GM10248 (cell line): Measurements from ENCODE around the gene FSTL4.

Experiments used
- CTCF ChIA-PET: fragments of 300-600 bp; sonication (Branson Sonifier 250); formaldehyde crosslinking; extraction: SDS; loops from one replicate; lab custom pipeline; 2021; ENCODE audit warnings: antibody characterized with exemption; lab: Yijun Ruan, JAX
- POLR2A ChIA-PET: fragments of 350-650 bp; sonication (Branson Sonifier 250); formaldehyde crosslinking; extraction: SDS; loops from one replicate; lab custom pipeline; 2020; ENCODE audit warnings: antibody characterized with exemption; lab: Yijun Ruan, JAX
- DNase-seq: peaks from one replicate; pipeline ENCODE4 v3.0.0; 2012; ENCODE audit errors: extremely low spot score
- TF ChIP-seq, protein P1 (sequence below): IDR thresholded peaks from 2 replicates; pipeline ENCODE4 v1.5.1; 2012; ENCODE audit warnings: mild to moderate bottlenecking, low read depth; ENCODE audit errors: extremely low read depth, missing control alignments, control extremely low read depth

FSTL4 gene

DNA sequence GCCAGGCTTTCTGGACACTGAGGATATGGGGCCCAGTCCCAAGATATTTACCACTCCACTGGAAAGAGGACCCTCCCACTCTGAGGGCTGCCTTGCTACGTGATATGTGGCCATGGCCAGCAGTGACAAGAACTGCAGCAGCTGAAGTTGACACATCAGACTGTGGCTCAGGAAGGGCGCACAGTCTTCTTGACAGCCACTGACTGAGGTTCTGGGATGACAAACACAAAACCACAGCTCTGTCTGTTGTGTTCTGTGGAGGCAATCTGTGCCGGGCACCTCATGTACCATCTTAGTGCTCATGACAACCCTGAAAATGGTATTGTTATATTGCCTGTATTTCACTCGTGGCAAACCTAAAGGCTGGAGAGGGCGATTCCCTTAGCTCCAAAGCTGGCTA, 16.9 kb downstream of the FSTL4 start:
- DNase-seq: no peak
- CTCF ChIA-PET: no interaction called here
- POLR2A ChIA-PET: no interaction called here
- TF ChIP-seq, protein P1, sequence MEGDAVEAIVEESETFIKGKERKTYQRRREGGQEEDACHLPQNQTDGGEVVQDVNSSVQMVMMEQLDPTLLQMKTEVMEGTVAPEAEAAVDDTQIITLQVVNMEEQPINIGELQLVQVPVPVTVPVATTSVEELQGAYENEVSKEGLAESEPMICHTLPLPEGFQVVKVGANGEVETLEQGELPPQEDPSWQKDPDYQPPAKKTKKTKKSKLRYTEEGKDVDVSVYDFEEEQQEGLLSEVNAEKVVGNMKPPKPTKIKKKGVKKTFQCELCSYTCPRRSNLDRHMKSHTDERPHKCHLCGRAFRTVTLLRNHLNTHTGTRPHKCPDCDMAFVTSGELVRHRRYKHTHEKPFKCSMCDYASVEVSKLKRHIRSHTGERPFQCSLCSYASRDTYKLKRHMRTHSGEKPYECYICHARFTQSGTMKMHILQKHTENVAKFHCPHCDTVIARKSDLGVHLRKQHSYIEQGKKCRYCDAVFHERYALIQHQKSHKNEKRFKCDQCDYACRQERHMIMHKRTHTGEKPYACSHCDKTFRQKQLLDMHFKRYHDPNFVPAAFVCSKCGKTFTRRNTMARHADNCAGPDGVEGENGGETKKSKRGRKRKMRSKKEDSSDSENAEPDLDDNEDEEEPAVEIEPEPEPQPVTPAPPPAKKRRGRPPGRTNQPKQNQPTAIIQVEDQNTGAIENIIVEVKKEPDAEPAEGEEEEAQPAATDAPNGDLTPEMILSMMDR: no peak

DNA sequence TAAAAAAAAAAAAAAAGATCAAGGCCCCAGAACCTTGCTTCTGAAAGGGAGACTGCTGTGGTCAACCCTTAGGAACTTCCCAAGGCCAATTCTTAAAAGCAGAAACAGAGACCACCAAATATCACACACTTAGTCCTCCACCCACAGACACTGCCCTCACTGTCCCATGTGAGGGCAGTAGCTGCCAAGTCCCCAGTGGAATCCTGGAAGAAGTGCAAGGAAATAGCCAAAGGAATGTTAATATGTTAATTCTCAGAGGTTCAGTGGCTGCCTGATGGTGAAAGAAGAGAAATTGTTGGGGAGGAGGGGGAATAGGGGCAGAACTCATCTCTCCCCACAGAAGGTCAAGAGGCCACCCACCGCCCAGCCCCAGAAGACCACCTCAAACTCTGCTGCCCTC, 23.1 kb downstream of the FSTL4 start:
- DNase-seq: no peak
- ChIA-PET POLR2A (no interaction called here), CTCF (interaction anchor here (1.3 to 1.4 kb wide), 2 partner anchors 11 to 36 kb away, joined by 4 to 5 read pairs; no protein-coding TSS in a partner anchor)
- TF ChIP-seq, protein P1: no peak

DNA sequence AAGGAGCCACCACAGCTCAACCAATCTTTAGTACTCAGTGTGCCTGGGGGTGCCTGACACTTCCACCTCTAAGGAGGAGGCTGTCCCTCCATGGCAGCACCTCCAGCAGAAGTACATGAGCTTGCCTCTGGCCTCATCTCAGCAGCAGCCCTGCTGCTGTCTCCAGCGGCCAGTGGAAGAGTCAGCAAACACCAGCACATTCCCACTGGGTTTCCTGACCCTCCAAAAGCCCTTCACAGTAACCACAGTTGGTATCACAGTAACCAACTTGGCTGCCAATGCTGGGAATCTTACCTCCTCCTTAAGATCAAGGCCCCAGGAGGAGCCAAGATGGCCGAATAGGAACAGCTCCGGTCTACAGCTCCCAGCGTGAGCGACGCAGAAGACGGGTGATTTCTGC, 29.4 kb downstream of the FSTL4 start:
- CTCF ChIA-PET: no interaction called here

DNA sequence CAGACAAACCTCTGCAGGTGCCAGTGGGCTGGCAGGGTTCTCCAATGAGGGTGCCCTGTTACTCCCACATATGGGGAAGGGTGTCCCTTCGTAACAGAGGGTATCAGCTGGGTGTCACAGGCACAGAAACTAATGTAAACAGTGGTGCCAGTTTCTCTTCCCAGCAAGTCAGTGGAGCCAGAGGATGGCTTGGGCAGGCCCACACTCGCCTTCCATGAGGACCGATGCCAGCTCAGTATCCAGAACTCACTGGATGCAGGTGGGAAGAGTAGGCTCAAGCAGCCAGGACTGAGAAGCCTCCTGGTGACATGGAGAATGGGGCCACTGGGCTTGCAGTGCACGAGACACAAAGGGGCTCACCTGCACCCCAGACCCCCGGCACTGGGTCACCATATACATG, 30.4 kb downstream of the FSTL4 start:
- CTCF ChIA-PET: no interaction called here
- TF ChIP-seq, protein P1: no peak
- POLR2A ChIA-PET: no interaction called here
- no peak for DNase-seq

More for the DNA sequence above, 29.4 kb downstream of the FSTL4 start:
- POLR2A ChIA-PET: no interaction called here
- TF ChIP-seq, protein P1: no peak
- no peak for DNase-seq

DNA sequence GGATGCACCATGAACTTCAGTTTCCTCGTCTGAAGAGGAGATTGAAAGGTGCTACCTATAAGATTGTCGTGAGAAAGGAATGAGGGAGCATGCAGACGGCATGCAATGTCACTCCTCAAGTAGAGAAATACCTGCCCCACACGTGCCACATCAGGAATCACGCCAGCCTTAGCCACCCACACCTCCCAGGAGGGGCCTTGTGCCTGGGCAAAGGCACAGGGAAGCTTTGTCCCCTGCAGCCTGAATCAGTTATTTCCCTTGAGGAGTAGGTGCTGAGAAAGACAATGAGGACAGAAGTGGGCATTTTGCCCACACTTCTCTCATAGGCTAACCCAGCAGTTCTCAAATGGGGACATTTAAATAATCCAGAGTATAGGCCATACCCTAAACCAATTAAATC, 31.0 kb downstream of the FSTL4 start:
- POLR2A ChIA-PET: no interaction called here
- TF ChIP-seq, protein P1: no peak
- no peak for DNase-seq
- CTCF ChIA-PET: interaction anchor here (1.1 to 1.4 kb wide), 2 partner anchors 29 to 172 kb away, joined by 3 read pairs; no protein-coding TSS in a partner anchor

DNA sequence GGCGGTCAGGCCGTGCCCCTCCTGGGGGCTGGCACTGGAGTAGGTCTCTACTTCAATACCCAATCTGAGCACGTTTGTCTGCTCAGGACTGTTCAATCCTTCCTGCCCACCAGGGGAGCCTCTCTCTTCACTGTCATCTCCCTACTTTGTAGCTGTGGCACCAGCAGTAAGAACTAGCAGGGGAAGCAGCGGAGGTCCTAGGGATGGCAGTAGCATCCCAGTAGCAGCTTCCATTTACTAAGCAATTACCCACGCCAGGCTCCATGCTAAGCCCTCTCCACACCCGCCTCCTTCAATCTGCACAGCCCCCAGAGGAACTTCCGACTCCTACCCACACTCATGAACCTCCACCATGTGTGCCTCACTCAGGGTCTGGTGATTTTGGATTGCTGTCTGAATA, 31.7 kb downstream of the FSTL4 start:
- DNase-seq: no peak
- TF ChIP-seq, protein P1: no peak
- CTCF ChIA-PET: interaction anchor here (1.1 to 1.4 kb wide), 4 partner anchors 10 to 173 kb away, joined by 3 to 4 read pairs (median 3); no protein-coding TSS in a partner anchor
- POLR2A ChIA-PET: no interaction called here

DNA sequence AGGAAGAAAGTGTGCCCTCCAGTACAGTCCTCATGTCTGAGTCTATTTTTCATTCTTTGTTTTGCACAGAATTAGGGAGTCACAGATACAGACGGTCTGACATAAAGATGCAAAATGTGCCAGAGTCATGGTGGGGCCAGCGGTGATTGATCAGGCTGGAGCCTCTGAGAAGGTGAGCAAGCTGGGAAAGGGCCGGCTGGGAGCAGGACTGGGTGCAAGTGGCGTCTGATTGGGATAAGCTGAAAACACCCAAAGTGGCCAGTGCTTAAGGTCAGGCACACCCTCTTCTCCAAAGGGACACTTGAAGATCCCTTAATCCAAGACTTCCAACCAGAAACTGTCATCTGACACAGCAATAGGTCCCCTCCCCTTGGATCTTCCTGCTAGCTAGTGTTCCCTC, 32.6 kb downstream of the FSTL4 start:
- POLR2A ChIA-PET: no interaction called here

More for the DNA sequence above, 32.6 kb downstream of the FSTL4 start:
- TF ChIP-seq, protein P1: no peak
- DNase-seq: no peak
- CTCF ChIA-PET: interaction anchor here (1.1 to 1.3 kb wide), 2 partner anchors 10 to 11 kb away, joined by 3 to 4 read pairs; no protein-coding TSS in a partner anchor
